ENCODE data around the gene GNAL. TPM values are rescaled to one million over a fixed set of nuclear protein-coding genes. Genes with fewer than 3 reads are reported as not detected.

Gene GNAL
- total RNA-seq, 1 experiment from 2014 or later = 0.44 TPM

DNA sequence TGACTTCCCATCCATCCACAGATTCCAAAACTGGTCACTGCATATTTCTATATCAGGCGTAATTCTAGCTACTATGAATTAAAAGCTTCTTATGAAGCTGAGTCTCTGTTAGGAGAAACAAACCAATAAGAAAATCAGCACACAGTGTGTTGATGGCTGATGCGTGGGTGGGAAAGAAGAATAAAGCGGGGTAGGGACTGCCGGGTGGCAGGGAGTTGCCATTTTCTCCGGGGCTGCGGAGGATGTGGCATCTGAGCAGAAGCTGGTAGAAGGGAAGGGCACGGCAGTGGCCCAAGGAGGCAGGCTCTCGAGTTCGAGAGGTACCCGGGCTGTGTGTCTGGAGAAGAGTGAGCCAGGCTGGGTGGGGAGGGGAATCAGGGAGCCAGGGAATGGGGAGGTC, 113.5 kb downstream of the GNAL start:
- no peak overlapping the region for H3K4me3 ChIP-seq (ENCODE audit: low read depth in 2 of 2, low read length in 2 of 2)
- no peaks in the 10 kb centered on the region for H3K36me3 ChIP-seq (ENCODE audit: control insufficient read depth, insufficient read depth, low read length)
- DNase-seq (ENCODE audit: low read depth, low spot score) = no peak
- no peak for ATAC-seq
- BruUV-seq (replicated peaks) = no TSS peak
- no peaks in the 10 kb centered on the region for H3K4me1 ChIP-seq (ENCODE audit: control insufficient read depth, insufficient read depth, low read length)
- H3K27ac ChIP-seq (ENCODE audit: low read length) = no peak overlapping the region
- ChIA-PET POLR2A (interaction anchor here (0.6 kb wide), 1 partner anchor 40 kb away, joined by 3 read pairs; no protein-coding TSS in a partner anchor), CTCF (no interaction called here)
- no peaks in the 10 kb centered on the region; the same call in 1 of the 2 replicates for H3K27me3 ChIP-seq (ENCODE audit: control insufficient read depth, insufficient read depth, low read length)
- TF ChIP-seq POLR2AphosphoS5 (IDR thresholded peaks at IDR 0.05; ENCODE audit: low read depth, low read length) = no peak
- TF ChIP-seq, protein P1, sequence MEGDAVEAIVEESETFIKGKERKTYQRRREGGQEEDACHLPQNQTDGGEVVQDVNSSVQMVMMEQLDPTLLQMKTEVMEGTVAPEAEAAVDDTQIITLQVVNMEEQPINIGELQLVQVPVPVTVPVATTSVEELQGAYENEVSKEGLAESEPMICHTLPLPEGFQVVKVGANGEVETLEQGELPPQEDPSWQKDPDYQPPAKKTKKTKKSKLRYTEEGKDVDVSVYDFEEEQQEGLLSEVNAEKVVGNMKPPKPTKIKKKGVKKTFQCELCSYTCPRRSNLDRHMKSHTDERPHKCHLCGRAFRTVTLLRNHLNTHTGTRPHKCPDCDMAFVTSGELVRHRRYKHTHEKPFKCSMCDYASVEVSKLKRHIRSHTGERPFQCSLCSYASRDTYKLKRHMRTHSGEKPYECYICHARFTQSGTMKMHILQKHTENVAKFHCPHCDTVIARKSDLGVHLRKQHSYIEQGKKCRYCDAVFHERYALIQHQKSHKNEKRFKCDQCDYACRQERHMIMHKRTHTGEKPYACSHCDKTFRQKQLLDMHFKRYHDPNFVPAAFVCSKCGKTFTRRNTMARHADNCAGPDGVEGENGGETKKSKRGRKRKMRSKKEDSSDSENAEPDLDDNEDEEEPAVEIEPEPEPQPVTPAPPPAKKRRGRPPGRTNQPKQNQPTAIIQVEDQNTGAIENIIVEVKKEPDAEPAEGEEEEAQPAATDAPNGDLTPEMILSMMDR (IDR thresholded peaks at IDR 0.05) = no peak
- TF ChIP-seq SIN3A (IDR thresholded peaks at IDR 0.05; ENCODE audit: borderline replicate concordance, insufficient read depth, low read depth, low read length) = no peak
- TF ChIP-seq TCF7L2 (IDR thresholded peaks at IDR 0.05; ENCODE audit: low read depth, low read length) = no peak
- TF ChIP-seq, protein P2, sequence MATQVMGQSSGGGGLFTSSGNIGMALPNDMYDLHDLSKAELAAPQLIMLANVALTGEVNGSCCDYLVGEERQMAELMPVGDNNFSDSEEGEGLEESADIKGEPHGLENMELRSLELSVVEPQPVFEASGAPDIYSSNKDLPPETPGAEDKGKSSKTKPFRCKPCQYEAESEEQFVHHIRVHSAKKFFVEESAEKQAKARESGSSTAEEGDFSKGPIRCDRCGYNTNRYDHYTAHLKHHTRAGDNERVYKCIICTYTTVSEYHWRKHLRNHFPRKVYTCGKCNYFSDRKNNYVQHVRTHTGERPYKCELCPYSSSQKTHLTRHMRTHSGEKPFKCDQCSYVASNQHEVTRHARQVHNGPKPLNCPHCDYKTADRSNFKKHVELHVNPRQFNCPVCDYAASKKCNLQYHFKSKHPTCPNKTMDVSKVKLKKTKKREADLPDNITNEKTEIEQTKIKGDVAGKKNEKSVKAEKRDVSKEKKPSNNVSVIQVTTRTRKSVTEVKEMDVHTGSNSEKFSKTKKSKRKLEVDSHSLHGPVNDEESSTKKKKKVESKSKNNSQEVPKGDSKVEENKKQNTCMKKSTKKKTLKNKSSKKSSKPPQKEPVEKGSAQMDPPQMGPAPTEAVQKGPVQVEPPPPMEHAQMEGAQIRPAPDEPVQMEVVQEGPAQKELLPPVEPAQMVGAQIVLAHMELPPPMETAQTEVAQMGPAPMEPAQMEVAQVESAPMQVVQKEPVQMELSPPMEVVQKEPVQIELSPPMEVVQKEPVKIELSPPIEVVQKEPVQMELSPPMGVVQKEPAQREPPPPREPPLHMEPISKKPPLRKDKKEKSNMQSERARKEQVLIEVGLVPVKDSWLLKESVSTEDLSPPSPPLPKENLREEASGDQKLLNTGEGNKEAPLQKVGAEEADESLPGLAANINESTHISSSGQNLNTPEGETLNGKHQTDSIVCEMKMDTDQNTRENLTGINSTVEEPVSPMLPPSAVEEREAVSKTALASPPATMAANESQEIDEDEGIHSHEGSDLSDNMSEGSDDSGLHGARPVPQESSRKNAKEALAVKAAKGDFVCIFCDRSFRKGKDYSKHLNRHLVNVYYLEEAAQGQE (IDR thresholded peaks at IDR 0.05; ENCODE audit: insufficient read depth in 1 of 2, low read depth in 2 of 2, low read length in 1 of 2) = no peak
- in situ Hi-C loops (cut with HindIII; ENCODE audit: low pct_unique_long_range_greater_than_20kb, low sequenced_read_pairs) (no loop called here), intact Hi-C loops (cut with micrococcal nuclease; ENCODE audit: unreplicated experiment) (no loop called here)
- no peaks in the 10 kb centered on the region for H3K9me3 ChIP-seq (ENCODE audit: control insufficient read depth, insufficient read depth, low read depth, low read length)

DNA sequence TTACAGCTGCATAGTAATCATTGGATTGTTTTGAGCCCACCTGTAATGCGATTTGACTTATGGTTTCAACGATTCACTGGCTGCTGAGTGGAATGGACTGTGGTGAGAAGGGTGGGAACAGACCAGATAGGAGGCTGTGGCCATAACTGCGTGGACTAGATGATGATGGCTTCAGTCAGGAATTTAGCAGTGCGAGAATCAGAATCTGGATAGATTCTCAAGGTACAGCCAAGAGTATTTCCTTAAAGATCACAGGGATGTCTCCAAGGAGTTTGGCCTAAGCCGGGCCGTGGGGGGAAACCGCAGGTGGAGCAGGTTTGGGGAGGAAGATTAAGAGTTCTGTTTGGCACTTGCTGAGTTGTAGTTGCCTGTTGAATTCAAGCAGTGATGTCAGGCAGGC, 118.2 kb downstream of the GNAL start:
- no peak for ATAC-seq
- no peaks in the 10 kb centered on the region for H3K36me3 ChIP-seq (ENCODE audit: control insufficient read depth, insufficient read depth, low read length)
- no peak for DNase-seq (ENCODE audit: low read depth, low spot score)
- CTCF ChIA-PET = interaction anchor here (0.6 kb wide), 1 partner anchor 231 kb away, joined by 3 read pairs; no protein-coding TSS in a partner anchor
- TF ChIP-seq POLR2AphosphoS5 (IDR thresholded peaks at IDR 0.05; ENCODE audit: low read depth, low read length) = no peak
- TF ChIP-seq, protein P1 (IDR thresholded peaks at IDR 0.05) = no peak
- no peak for TF ChIP-seq SIN3A (IDR thresholded peaks at IDR 0.05; ENCODE audit: borderline replicate concordance, insufficient read depth, low read depth, low read length)
- TF ChIP-seq, protein P2 (IDR thresholded peaks at IDR 0.05; ENCODE audit: insufficient read depth in 1 of 2, low read depth in 2 of 2, low read length in 1 of 2) = no peak
- no peak for TF ChIP-seq TCF7L2 (IDR thresholded peaks at IDR 0.05; ENCODE audit: low read depth, low read length)
- no peak overlapping the region for H3K27ac ChIP-seq (ENCODE audit: low read length)
- in situ Hi-C loops (cut with HindIII; ENCODE audit: low pct_unique_long_range_greater_than_20kb, low sequenced_read_pairs) (no loop called here), intact Hi-C loops (cut with micrococcal nuclease; ENCODE audit: unreplicated experiment) (no loop called here)
- no peaks in the 10 kb centered on the region; the same call in 1 of the 2 replicates for H3K27me3 ChIP-seq (ENCODE audit: control insufficient read depth, insufficient read depth, low read length)
- BruUV-seq (replicated peaks) = no TSS peak
- POLR2A ChIA-PET = no interaction called here
- H3K4me1 ChIP-seq (ENCODE audit: control insufficient read depth, insufficient read depth, low read length) = no peaks in the 10 kb centered on the region
- no peaks in the 10 kb centered on the region for H3K9me3 ChIP-seq (ENCODE audit: control insufficient read depth, insufficient read depth, low read depth, low read length)
- H3K4me3 ChIP-seq (ENCODE audit: low read depth in 2 of 2, low read length in 2 of 2) = no peak overlapping the region

Data from Panc1 (cell line).